ENCODE measurements around the gene PKD1.

DNA sequence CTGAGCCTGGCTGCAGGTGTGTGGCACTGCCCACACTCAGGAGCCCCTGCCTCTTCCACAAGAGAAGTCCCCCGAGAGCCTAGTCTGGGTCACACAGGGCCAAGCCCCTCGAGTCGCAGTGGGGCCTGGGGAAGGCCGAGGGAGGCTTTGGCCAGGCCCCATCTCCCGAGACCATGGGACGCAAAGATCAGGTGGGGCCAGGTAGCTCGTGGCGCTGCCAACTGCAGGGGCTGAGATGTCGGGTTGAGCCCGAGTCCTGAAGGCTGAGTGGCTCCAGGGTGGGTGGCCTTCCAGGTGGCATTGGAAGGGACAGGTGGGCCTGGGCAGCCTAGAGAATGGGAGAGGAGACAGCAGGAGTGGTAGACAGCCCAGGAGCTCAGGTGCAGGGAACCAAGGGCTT is 26.2 kb upstream of the PKD1 start:
- no peak for TF ChIP-seq TAF1 (IDR thresholded peaks at IDR 0.05; ENCODE audit: low read depth, low read length)
- TF ChIP-seq POLR2A (IDR thresholded peaks at IDR 0.05; ENCODE audit: low read depth, low read length): no peak
- no peak for TF ChIP-seq SPI1 (IDR thresholded peaks at IDR 0.05; ENCODE audit: low read depth, low read length)

All from GM12891 (cell line).